ENCODE results near the gene CEMP1.
"Not testable (repeated sequence)": the region's sequence is repeated elsewhere in the genome, so short reads cannot be mapped to it uniquely, and the experiment has no call there.

Gene CEMP1, protein sequence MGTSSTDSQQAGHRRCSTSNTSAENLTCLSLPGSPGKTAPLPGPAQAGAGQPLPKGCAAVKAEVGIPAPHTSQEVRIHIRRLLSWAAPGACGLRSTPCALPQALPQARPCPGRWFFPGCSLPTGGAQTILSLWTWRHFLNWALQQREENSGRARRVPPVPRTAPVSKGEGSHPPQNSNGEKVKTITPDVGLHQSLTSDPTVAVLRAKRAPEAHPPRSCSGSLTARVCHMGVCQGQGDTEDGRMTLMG

DNA sequence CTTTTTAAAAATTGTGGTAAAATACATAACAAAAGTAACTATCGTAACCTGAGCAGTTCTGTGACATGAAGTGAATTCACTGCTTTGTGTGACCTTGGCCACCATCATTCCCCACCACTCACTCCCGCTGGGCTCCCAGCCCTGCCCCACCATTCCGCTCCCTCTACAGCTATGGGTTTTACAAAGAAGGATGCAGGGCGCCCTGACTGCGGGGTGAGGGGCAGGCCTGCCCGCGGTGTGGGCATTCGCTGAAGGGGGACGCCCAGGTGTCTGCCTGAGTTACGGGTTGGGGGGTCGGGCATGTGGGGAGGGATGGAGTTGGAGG, at the start of gene CEMP1:
Gene CEMP1 (minus strand): TSS at position 38 of the 325 bp plus-strand sequence. CDS start 335 bp downstream, outside the sequence.
- DNase-seq (ENCODE audit: low read depth in 2 of 2): no peak

DNA sequence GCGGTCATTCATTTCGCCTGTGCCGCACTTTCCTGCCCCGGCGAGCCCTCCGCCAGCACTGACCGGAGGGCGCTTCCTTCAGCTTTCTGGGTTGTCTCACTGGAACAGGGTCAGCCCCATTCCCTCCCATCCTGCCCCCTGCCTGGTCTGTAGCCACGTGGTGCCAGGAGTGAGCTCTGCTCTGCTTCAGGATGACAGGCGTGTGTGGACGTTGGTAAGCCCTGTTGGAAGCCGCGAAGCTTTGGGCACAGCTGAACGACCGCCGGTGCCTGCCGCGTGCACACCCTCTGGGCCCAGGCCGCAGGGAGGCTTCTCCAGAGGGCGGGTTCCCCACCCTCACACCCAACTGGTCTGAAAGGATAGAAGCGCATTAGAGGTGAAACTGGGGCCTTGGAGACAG, 49.6 kb upstream of the CEMP1 start:
- DNase-seq (ENCODE audit: low read depth in 2 of 2): not testable (repeated sequence)

DNA sequence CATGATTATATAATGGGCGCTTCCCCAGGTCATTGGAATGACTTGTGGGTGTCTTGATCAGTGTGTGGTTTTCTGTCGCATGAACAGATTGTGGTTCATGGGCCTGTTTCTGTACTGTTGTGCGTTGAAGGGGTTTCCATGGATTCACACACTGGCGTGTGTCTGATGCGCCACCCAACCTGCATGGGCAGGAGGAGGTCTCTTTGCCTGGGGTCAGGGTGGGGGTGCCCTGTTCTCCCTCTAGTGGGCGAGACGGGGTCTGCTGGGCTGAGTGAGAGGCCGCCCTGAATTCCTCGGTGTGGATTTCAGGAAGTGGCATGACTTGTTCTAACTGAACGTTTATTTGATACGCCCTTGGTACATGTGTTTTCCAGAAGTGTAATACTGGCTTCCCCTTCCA, 48.9 kb upstream of the CEMP1 start:
- DNase-seq (ENCODE audit: low read depth in 2 of 2): not testable (repeated sequence)

DNA sequence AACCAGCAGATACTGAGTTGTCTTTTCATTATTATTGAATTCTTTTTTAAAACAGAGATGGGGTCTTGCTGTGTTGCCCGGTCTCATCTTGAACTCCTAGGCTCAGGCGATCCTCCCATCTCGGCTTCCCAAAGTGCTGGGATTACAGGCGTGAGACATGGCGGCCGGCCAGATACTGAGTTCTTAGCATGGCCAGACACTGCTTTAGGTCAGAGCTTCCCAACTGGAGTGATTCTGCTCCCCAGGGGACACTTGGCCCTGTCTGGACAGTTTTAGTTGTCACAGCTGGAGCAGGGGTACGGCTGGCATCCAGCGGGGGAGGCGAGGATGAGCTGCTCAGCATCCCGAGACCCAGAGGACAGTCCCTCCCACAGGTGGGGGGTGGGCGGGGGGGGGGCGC, 47.7 kb upstream of the CEMP1 start:
- DNase-seq (ENCODE audit: low read depth in 2 of 2): not testable (repeated sequence)

DNA sequence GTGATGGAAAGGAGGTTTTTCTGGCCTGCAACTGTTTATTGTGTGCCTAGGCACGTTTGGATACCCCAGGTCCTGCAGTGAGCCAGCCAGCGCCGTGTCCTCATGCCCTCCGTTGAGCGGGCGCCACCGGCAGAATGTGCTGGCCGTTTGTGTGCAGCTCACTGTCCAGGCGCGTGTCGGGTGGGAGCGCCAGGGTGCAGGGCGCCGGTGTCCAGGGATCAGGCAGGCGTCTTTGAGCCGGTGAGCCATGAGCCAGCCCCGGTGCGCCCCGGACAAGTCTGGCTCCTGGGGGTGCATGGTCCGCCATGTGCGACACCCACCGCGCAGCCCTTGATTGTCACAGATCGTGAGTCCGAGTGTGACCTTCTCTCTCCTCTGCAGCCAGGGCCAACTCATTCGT, 45.8 kb upstream of the CEMP1 start:
- not testable (repeated sequence) for DNase-seq (ENCODE audit: low read depth in 2 of 2)

DNA sequence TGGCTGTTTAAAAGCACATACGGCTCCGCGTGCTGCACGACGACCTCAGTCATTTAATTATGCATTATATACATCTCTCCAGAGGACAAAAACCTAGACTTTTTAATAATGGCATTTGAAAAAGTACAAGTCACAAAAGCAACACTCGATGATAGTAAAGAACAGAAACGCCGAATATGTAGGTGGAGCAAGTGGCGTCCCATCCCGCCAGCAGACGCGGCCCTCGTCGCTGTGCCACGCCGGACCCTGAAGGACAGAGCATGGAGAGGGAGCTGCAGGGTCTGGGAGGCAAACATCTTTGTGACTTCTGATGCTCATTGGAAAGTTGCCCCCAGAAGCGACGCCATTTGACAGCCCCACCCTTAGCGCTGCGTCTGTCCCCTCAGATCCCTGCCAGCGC, 44.6 kb upstream of the CEMP1 start:
- not testable (repeated sequence) for DNase-seq (ENCODE audit: low read depth in 2 of 2)

DNA sequence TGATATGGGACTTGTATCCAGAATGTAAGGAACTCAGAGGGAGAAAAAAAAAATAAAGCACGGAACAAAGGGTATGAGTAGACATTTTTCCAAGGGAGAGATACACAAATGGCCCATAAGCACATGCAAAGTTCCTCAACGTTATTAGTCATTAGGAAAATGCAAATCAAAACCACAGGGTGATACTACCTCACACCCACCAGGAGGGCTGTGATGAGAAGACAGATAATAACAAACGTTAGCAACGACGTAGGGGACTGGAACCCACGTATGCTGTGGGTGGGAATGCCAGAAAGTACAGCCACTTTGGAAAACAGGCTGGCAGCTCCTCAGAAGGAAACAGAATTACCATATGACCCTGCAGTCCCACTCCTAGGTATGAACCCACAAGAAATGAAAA, 41.5 kb upstream of the CEMP1 start:
- not testable (repeated sequence) for DNase-seq (ENCODE audit: low read depth in 2 of 2)

DNA sequence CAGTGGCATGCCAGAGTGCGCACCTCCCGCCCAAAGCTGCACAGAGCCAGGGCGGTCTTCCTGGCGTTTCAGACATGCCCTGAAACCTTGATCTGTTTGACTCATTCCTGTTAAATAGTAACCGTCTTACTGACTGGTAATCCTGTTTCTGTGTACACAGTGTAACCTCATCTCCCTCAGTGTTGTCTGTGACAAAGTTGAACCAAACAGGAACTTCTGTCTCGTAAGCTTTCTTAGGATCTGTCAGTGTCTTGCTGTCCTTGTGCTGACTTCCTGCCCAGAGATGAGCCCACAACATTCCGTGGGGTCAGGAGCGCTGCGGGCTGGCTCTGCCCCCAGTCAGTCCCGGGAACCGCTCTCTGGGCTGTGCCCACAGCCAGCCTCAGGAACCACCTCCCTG, 37.4 kb upstream of the CEMP1 start:
- DNase-seq (ENCODE audit: low read depth in 2 of 2): not testable (repeated sequence)

DNA sequence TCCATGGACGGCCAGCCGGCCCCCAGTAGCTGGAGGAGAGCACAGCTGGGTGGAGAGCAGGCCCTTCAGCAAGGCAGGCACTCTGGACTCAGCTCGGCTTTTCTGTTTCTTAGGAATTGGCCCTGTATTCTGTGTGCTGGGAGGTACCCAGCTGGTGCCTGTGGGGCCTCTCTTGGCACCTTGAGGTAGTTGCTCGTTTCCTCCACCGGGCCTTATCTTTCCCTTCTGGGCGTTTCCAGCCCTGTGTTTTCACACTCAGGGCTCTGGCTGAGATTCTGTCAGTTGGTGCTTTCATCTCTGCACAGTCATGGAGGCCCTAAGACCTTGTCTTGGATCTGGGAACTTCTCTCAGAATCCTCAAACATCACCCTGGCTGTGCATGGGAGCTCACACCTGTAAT, 36.3 kb upstream of the CEMP1 start:
- DNase-seq (ENCODE audit: low read depth in 2 of 2): not testable (repeated sequence)

DNA sequence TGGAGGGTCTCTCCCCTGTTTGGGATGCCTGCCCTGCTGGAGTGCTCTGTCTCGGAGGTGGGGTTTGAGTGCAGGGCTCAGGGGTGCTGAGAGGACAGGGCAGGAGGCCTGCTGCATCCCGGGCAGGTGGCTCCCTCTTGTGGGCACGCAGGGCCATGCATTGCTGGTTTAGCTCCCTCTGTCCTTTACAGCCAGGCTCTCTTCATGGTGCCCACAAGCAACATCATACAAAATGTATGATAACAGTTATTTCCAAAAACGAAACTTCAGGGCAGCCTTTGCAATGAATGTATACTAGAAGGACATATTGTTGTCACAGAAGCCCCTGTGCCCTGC, 29.6 kb upstream of the CEMP1 start:
- not testable (repeated sequence) for DNase-seq (ENCODE audit: low read depth in 2 of 2)

DNA sequence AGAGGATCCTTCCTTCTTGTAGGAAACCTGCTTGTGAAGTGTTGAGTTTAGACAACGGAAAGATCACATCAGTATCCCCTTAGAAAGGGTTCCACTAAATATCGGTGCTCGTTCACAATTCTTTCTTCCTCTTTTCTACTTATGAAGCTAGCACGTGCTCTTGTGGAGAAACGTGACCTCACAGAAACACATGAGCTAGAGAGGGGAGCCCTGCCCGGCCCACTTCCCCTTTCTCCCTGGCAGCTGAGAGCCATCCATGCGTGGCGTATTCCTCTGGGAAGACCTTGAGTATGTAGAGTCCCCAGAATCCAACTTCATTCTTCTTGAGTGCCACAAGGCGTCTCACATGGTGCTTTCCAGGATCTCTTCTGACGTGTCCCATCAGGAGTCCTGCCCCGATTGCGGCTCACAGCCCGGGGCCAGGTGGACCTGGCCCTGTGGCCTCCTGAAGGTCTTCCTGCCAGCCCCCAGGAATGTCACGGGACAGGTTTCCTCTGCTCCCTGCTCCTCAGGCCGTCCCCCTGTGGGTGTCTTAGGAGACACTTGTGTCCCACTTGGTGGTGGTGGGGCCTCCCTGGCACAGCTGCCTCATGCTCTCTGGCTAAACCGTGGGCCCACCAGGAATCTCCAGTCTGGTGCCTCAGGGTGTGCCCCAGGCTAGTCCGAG, 29.1 kb upstream of the CEMP1 start:
- DNase-seq (ENCODE audit: low read depth in 2 of 2): not testable (repeated sequence)

DNA sequence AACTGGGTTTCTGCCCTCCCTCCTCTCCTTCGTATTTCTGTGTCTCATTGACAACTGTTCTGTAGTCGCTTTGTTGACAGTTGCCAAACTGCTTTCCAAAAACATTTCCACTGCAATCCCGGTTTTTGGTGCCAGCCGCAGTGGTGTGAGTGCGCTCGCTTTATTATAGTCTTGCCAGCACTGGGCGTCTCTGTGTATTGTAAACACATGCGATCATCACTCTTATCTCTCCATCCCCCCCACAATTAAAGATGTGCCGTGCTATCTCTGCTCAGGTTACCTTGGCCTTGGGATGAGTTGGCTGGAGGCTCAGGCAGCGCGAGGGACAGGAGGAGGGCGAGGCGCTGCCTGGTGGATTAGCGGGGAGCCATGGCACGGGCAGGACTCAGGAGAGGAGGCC, 25.9 kb upstream of the CEMP1 start:
- not testable (repeated sequence) for DNase-seq (ENCODE audit: low read depth in 2 of 2)

DNA sequence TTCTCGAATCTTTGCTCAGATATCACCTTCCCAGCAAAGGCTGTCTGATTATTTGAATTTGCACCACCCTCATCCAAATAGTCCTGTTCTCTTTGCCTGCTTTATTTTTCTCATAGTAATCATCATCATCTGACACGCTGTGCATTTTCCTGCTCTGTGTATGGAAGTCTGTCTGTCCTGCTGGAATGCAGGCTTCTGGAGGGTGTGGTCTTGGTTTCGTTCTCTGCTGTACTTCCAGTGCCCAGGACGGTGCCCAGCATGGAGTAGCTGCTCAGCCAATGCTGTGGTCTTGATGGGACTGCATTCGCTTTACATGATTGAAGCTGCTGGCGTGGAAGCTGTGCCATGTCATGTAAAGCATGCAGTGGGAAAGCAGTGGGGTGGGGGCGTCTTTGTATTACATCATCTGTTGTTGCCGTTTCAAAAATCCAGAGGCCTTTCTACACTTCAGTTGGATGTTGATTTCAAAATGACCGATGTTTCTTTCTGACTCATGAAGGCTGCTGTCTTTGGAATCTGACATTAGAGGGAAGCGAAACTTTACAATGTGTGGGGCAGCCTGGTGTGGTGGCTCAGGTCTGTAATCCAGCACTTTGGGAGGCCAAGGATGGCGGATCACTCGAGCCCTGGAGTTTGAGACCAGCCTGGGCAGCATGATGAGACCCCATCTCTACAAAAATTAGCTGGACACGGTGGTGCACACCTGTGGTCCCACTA, 23.7 kb upstream of the CEMP1 start:
- DNase-seq (ENCODE audit: low read depth in 2 of 2): not testable (repeated sequence)

DNA sequence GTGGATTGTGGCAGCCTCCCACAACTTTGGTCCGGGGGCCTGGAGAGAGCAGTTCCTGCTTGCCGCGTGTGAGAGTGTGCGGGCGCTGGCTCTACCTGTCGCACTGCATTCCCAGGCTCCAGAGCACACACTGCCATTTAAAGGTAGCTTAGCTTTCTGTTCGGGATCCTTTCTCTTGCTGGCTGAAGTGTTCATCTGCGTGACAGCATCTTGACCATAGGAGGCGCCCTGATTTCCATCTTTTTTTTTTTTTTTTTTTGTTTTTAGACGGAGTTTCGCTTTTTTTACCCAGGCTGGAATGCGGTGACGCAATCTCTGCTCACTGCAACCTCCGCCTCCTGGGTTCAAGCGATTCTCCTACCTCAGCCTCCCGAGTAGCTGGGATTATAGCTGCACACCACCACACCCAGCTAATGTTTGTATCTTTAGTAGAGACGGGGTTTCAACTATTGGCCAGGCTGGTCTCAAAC, 20.2 kb upstream of the CEMP1 start:
- not testable (repeated sequence) for DNase-seq (ENCODE audit: low read depth in 2 of 2)

DNA sequence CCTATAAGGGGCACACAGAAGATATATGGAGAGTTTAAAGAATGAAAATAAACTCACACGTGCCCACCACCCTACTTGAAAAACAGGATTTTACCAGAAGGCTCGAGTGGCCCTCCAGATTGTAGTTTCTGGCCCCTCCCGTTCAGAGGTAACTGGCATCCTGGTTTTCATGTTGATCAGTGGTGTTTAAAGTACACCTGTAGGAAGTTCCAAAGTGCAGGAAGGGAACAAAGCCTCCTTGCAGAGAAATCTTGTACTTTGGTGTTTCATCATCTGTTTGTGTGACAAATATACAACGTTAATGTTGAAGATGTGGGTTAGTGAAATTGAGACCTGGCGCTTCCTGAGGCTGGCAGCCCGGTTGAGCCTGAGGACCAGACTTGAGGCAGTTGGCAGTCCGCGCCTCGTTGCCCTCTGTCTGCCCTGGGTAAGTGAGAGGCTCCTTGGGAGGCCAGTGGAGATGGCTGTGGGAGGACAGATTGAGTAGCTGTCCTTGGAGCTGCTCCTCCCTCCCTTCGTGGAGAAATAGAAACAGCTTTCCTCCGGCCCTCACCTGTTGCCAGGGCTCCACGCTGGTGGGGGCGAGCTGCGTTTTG, 19.2 kb upstream of the CEMP1 start:
- not testable (repeated sequence) for DNase-seq (ENCODE audit: low read depth in 2 of 2)

DNA sequence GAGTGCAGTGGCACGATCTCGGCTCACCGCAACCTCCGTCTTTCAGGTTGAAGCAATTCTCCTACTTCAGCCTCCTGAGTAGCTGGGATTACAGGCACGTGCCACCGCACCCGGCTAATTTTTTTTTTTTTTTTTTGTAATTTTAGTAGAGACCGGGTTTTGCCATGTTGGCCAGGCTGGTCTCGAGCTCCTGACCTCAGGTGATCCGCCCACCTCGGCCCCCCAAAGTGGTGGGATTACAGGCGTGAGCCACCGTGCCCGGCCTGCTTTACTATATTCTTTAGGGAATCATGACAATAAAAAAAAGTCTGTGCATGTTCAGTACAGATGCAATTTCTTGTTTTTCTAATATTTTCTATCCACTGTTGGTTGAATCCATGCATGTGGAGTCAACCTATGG, 12.6 kb upstream of the CEMP1 start:
- DNase-seq (ENCODE audit: low read depth in 2 of 2): not testable (repeated sequence)

DNA sequence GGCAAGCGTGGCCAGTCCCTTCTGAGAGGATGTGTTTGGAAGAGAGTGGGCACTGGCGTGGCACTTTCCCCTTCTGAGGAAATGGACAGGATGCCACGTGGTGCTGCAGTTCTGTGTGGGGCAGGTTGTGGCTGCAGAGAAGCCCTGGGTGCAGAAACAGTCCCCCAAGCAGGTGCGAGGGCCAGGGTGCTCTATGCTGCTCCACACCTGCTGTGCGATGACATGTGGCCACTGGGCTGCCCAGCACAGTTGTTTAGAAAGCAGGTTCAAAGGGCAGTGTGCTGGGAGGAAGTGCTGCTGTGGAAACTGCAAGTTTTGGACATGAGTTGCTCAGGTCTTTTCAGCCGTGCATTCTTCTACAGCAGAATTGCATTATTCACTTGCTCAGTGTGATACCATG, 10.2 kb upstream of the CEMP1 start:
- DNase-seq (ENCODE audit: low read depth in 2 of 2): not testable (repeated sequence)

DNA sequence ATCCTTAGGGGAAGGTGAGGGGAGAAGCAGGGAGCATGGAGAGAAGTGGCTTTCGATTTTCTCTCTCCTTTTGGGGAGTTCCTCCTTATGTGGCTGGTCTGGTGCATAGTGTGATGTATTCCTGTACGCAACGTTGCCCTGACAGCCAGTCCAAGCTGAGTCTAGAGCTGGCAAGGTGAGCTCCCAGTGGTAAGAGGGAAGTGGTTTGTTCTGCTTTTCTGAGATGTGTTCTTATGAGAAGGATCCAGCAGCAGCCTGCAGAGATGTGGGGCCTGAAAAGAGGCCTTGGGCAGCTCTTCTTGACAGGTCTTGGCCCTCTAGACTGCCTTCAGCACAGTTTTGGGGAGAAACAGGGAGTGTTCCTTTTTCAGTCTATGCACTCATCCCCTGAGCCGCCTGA, 9.7 kb upstream of the CEMP1 start:
- DNase-seq (ENCODE audit: low read depth in 2 of 2): not testable (repeated sequence)

DNA sequence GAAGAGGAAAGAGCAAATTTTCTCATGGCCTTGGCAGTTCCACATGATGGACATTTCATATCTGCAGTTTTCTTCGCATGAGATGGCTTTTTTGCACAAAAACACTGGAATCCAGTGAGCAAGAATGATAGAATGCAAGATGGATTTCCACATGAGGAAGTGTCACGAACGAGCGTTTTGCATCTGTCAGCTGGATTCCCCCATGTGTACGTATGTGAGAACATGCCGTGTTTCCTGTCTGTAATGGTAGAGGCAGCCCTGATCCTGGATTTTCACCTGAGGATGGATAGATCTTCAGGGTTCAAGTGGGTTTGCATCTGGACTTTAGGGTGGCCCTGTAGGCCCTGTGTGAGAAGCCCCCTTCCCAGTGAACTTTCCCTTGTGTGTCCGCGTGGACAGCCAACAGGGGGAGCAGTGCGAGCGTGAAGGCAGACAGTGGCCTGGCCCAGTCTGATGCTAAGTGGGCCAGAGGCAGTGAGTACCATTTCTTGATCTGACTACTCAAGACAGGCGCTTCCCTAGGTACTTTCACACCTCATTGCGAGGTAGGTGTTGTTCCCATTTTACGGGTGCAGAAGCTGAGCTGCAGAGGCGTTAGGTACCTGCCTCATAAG, 8.7 kb upstream of the CEMP1 start:
- DNase-seq (ENCODE audit: low read depth in 2 of 2): not testable (repeated sequence)

DNA sequence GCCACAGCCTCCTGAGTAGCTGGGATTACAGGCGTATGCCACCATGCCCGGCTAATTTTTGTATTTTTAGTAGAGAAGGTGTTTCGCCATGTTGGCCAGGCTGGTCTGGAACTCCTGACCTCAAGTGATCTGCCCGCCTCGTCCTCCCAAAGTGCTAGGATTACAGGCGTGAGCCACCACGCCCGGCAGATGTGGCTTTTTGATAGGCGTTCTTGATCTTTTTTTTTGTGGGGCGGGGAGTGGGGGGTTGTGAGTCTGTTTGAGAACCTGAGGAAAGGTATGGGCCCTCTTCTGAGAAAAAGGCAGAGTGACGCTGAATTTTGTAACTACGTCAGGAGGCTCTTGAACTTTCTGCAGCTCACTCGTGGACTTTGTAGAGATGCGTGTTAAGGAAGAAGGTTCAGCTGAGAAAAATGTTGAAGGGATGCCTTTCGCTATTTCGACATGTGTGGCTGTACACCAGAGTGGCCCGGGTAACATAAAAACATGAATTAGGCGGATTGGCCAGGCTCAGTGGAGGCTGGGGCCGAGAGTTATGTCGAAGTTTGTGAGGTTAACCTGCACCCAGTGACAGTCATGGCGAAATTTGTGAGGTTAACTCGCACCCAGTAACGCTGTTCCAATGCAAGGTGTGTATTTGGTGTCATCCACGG, 8.1 kb upstream of the CEMP1 start:
- not testable (repeated sequence) for DNase-seq (ENCODE audit: low read depth in 2 of 2)

Measured in fibroblast of skin of left biceps (primary cell).